ENCODE results near the gene BRD4. TPM values are rescaled to one million over a fixed set of nuclear protein-coding genes. Genes with fewer than 3 reads are reported as not detected.
A peak's percentile ranks its signal among the peaks of the same experiment; 100 is the strongest.

BRD4 gene
- total and polyA plus RNA-seq, 2 donors from 2014 or later, result 14.3 to 107 TPM

GRCh38 chr19:15255359-15255990 is 76.9 kb downstream of the BRD4 start:
- no peak overlapping the region for H3K27ac ChIP-seq (ENCODE audit: low read depth in 2 of 2, low read length in 2 of 2)
- FAIRE-seq (no peak), DNase-seq (no peak)
- no peak for TF ChIP-seq CTCF (IDR thresholded peaks at IDR 0.05; ENCODE audit: borderline replicate concordance, extremely low read depth, insufficient read depth)
- no peaks in the 10 kb centered on the region for H3K9me3 ChIP-seq (ENCODE audit: control insufficient read depth in 2 of 3, insufficient read depth in 1 of 3, low read length in 3 of 3)
- peaks cover 14 to 84% (median 72%) of the 10 kb centered on the region in 3 donors for H3K36me3 ChIP-seq (ENCODE audit: control insufficient read depth in 2 of 3, insufficient read depth in 3 of 3, low read length in 3 of 3)
- intact Hi-C loops (cut with DNase I), result no loop called here
- no peak overlapping the region for H3K4me3 ChIP-seq (ENCODE audit: low read length in 3 of 3)
- no peaks in the 10 kb centered on the region for H3K27me3 ChIP-seq (ENCODE audit: control insufficient read depth, insufficient read depth, low read length)
- H3K4me1 ChIP-seq (ENCODE audit: control insufficient read depth in 2 of 3, insufficient read depth in 2 of 3, low read depth in 1 of 3, low read length in 3 of 3), result peaks cover 3 to 22% (median 3%) of the 10 kb centered on the region in 3 donors
- H3K9ac ChIP-seq (ENCODE audit: low read length in 3 of 3), result no peak overlapping the region

GRCh38 chr19:15254547-15254946 is 77.8 kb downstream of the BRD4 start:
- no peak for TF ChIP-seq CTCF (IDR thresholded peaks at IDR 0.05; ENCODE audit: borderline replicate concordance, extremely low read depth, insufficient read depth)
- intact Hi-C loops (cut with DNase I), result no loop called here
- FAIRE-seq (no peak), DNase-seq (peak in 1 of 5 donors; percentile 28)
- peaks cover 14 to 75% (median 66%) of the 10 kb centered on the region in 3 donors for H3K36me3 ChIP-seq (ENCODE audit: control insufficient read depth in 2 of 3, insufficient read depth in 3 of 3, low read length in 3 of 3)
- no peaks in the 10 kb centered on the region for H3K27me3 ChIP-seq (ENCODE audit: control insufficient read depth, insufficient read depth, low read length)
- H3K9me3 ChIP-seq (ENCODE audit: control insufficient read depth in 2 of 3, insufficient read depth in 1 of 3, low read length in 3 of 3), result no peaks in the 10 kb centered on the region
- H3K27ac ChIP-seq (ENCODE audit: low read depth in 2 of 2, low read length in 2 of 2), result no peak overlapping the region
- H3K9ac ChIP-seq (ENCODE audit: low read length in 3 of 3), result no peak overlapping the region
- peaks cover 6 to 29% (median 8%) of the 10 kb centered on the region in 3 donors for H3K4me1 ChIP-seq (ENCODE audit: control insufficient read depth in 2 of 3, insufficient read depth in 2 of 3, low read depth in 1 of 3, low read length in 3 of 3)
- H3K4me3 ChIP-seq (ENCODE audit: low read length in 3 of 3), result no peak overlapping the region

GRCh38 chr19:15253513-15253912 is 78.8 kb downstream of the BRD4 start:
- TF ChIP-seq CTCF (IDR thresholded peaks at IDR 0.05; ENCODE audit: borderline replicate concordance, extremely low read depth, insufficient read depth), result no peak
- FAIRE-seq (no peak), DNase-seq (peak in 3 of 5 donors; percentile 35 to 45 (median 40))
- Histone ChIP-seq H3K4me3 (ENCODE audit: low read length in 3 of 3) (no peak overlapping the region), H3K27ac (ENCODE audit: low read depth in 2 of 2, low read length in 2 of 2) (no peak overlapping the region), H3K9me3 (ENCODE audit: control insufficient read depth in 2 of 3, insufficient read depth in 1 of 3, low read length in 3 of 3) (no peaks in the 10 kb centered on the region), H3K36me3 (ENCODE audit: control insufficient read depth in 2 of 3, insufficient read depth in 3 of 3, low read length in 3 of 3) (peaks cover 13 to 73% (median 57%) of the 10 kb centered on the region in 3 donors), H3K27me3 (ENCODE audit: control insufficient read depth, insufficient read depth, low read length) (no peaks in the 10 kb centered on the region), H3K4me1 (ENCODE audit: control insufficient read depth in 2 of 3, insufficient read depth in 2 of 3, low read depth in 1 of 3, low read length in 3 of 3) (peaks cover 11 to 36% (median 18%) of the 10 kb centered on the region in 3 donors), H3K9ac (ENCODE audit: low read length in 3 of 3) (no peak overlapping the region)
- intact Hi-C loops (cut with DNase I), result no loop called here

All from kidney (tissue), 14 donors.